LNCAP (cell line): ENCODE results near the gene BZW1.

Source experiments
- CTCF ChIP-seq: fragments of 450-650 bp; IDR thresholded peaks from 2 replicates; pipeline ENCODE4 v1.5.1; 2017; ENCODE audit warnings: mild to moderate bottlenecking

The BZW1 gene

GRCh38 chr2:200784215-200784614, 27.5 kb upstream of the BZW1 start:
- no peak for TF ChIP-seq CTCF

GRCh38 chr2:200786423-200786822, 25.3 kb upstream of the BZW1 start:
- TF ChIP-seq CTCF = no peak

- TF ChIP-seq CTCF = no peak
These were observed 24.9 kb upstream of the BZW1 start for GRCh38 chr2:200786826-200787225.

- no peak for TF ChIP-seq CTCF
These were observed 24.2 kb upstream of the BZW1 start for GRCh38 chr2:200787351-200788120.

GRCh38 chr2:200788121-200788718, 23.5 kb upstream of the BZW1 start:
- TF ChIP-seq CTCF = no peak

- no peak for TF ChIP-seq CTCF
These were observed 21.5 kb upstream of the BZW1 start for GRCh38 chr2:200790185-200790584.

GRCh38 chr2:200791905-200792304, 19.8 kb upstream of the BZW1 start:
- TF ChIP-seq CTCF = no peak
